ENCODE data around the gene ELAPOR1. TPM values are rescaled to one million over a fixed set of nuclear protein-coding genes. Genes with fewer than 3 reads are reported as not detected.

The ELAPOR1 gene, protein sequence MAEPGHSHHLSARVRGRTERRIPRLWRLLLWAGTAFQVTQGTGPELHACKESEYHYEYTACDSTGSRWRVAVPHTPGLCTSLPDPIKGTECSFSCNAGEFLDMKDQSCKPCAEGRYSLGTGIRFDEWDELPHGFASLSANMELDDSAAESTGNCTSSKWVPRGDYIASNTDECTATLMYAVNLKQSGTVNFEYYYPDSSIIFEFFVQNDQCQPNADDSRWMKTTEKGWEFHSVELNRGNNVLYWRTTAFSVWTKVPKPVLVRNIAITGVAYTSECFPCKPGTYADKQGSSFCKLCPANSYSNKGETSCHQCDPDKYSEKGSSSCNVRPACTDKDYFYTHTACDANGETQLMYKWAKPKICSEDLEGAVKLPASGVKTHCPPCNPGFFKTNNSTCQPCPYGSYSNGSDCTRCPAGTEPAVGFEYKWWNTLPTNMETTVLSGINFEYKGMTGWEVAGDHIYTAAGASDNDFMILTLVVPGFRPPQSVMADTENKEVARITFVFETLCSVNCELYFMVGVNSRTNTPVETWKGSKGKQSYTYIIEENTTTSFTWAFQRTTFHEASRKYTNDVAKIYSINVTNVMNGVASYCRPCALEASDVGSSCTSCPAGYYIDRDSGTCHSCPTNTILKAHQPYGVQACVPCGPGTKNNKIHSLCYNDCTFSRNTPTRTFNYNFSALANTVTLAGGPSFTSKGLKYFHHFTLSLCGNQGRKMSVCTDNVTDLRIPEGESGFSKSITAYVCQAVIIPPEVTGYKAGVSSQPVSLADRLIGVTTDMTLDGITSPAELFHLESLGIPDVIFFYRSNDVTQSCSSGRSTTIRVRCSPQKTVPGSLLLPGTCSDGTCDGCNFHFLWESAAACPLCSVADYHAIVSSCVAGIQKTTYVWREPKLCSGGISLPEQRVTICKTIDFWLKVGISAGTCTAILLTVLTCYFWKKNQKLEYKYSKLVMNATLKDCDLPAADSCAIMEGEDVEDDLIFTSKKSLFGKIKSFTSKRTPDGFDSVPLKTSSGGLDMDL
- total RNA-seq, result 10 to 100 TPM in 1 of 2 donors, 1 to 10 TPM in 1; 5.7 to 15.0 TPM

DNA sequence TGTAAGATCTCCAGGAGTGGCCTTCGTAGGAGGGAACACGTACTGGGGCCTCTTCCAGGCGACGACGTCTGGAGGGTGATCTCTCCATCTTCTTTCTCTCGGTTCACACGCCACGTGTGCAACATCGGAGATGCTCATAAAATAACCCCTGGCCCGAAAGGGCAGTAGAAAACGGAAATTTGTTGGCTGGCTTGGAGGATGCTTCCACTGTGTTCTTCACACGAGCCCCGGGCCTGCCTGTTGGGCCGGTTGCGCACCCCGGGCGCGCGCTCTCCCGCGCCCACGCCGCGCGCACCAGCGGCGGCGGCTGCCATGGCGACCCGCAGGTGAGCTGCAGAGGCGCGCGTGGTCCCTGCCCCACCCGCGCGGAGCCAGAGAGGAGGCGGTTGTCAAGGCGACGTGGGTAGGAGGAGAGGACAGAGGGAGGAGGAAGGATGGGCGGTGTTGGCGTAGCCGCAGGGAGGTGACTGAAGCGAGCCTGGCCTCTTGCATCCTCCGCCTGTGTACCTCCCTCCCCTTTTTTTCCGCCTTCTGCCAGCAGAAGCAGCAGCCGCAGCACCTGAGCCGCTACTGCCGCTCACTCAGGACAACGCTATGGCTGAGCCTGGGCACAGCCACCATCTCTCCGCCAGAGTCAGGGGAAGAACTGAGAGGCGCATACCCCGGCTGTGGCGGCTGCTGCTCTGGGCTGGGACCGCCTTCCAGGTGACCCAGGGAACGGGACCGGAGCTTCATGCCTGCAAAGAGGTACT lies at the start of gene ELAPOR1:
Gene ELAPOR1, plus strand, starts transcription at position 526 of the 752 bp plus-strand sequence. Its CDS starts 69 bp downstream, at position 595.
- peak within 1 kb of the TSS; percentile 85 to 98 for H3K27ac Mint-ChIP-seq

DNA sequence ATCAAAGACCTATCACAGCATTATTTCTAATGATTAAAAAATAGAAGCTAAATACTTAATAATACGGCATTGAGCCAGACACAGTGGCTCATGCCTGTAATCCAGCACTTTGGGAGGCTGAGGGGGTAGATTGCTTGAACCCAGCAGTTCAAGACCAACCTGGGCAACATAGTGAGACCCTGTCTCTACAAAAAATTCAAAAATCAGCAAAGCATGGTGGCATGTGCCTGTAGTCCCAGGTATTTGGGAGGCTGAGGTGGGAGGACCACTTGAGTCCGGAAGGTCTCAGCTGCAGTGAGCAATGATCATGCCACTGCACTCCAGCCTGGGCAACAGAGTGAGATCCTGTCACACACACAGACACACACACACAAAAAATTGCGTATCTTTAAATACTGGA lies 48.8 kb upstream of the ELAPOR1 start:
- H3K9me3 Mint-ChIP-seq, result no peaks in the 10 kb centered on the region
- H3K36me3 Mint-ChIP-seq, result no peaks in the 10 kb centered on the region
- peak overlapping the region in 1 of 2 donors; percentile 0 for H3K27ac Mint-ChIP-seq
- DNase-seq (ENCODE audit: low spot score in 2 of 2), result no peak
- ATAC-seq, result no peak

More for the DNA sequence above, at the start of gene ELAPOR1:
- Mint-ChIP-seq H3K36me3 (peaks cover 0 to 6% of the 10 kb centered on the region in 2 donors), H3K9me3 (no peaks in the 10 kb centered on the region)
- peak; percentile 77 to 84 for DNase-seq (ENCODE audit: low spot score in 2 of 2)
- peak; percentile 83 to 84 for ATAC-seq

DNA sequence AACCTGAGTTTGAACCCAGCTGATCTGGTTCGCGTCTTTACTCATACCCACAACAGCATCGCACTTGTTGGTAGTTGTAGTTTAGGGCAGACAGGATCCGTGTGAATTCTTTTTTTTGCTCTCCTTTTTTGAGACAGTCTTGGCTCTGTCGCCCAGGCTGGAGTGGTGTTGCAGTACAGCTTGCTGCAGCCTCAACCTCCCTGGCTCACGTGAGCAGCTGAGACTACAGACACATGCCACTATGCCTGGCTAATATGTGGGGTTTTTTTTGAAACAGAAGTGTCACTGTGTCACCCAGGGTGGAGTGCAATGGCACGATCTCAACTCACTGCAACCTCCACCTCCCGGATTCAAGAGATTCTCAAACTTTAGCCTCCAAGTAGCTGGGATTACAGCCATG lies 46.0 kb upstream of the ELAPOR1 start:
- H3K9me3 Mint-ChIP-seq, result no peaks in the 10 kb centered on the region
- H3K27ac Mint-ChIP-seq, result no peak overlapping the region
- H3K36me3 Mint-ChIP-seq, result no peaks in the 10 kb centered on the region
- ATAC-seq (no peak), DNase-seq (ENCODE audit: low spot score in 2 of 2) (no peak)

DNA sequence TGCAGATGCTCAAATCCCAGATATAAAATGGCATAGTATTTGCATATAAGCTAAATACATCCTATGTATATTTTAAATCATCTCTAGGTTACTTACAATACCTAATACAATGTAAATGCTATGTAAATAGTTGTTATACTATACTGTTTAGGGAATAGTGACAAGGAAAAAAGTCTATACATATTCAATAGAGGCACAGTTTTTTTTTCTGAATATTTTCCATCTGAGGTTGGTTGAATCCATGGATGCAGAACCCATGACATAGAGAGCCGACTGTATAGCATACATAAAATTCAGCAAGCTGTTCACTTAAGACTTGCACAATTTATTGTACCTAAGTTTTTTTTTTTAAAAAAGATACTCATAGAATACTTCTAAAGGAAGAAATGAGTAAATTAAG lies 44.6 kb upstream of the ELAPOR1 start:
- ATAC-seq, result no peak
- Mint-ChIP-seq H3K27ac (no peak overlapping the region), H3K36me3 (no peaks in the 10 kb centered on the region), H3K9me3 (no peaks in the 10 kb centered on the region)
- no peak for DNase-seq (ENCODE audit: low spot score in 2 of 2)

DNA sequence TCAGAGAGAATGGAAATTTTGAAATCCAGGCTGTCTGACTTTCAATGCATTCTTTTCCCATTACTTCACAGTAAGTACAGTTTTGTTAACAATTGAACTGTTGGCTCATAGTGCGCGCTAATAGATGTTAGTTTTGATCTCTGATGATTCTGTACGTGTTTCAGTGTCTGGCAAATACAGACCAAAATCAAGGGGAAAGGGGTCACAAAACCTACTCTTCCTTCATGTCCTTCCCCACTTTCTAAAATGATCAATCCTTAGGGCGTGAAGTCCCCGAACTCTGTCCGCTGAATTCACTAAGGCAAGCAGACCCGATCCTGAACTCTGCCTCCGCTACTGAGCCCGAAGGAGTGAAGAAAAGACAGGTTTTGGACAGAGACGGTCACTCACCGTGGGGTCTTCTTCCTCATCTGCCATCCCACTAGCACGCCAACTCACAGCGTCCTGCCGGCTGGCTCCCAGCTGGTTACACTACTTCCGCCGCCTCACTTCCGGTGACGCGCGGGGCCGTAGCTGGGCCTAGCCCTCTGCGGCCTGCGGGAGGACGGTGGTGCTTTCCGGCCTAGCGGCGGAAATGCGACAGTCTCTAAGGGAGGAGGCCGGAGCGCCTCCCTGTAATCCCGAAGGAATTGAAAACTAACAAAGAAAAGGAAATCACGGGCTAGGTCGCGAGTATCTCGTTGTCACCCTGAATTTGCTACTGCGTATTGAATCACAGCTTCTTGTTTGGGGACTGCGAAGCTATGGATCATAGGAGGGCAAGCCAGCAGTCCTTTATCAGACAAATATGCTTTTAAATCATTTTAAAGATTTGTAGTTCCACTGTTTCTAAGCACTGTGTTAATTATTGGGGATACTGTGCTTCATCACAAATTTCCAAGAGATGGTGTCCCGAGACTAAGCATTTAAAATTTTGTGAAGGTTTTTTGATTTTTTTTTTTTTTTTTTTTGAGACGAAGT lies 38.1 kb upstream of the ELAPOR1 start, which contains the start of gene TAF13:
Gene TAF13, minus strand, starts transcription at position 473 of the 960 bp plus-strand sequence. Its CDS starts 56 bp downstream, at position 417.
- DNase-seq (ENCODE audit: low spot score in 2 of 2) (peak; percentile 86 to 94), ATAC-seq (peak; percentile 100)
- H3K27ac Mint-ChIP-seq, result peak within 1 kb of the TSS; percentile 92 to 98
- no peaks in the 10 kb centered on the region for H3K9me3 Mint-ChIP-seq
- peaks cover 6 to 8% of the 10 kb centered on the region in 2 donors for H3K36me3 Mint-ChIP-seq

DNA sequence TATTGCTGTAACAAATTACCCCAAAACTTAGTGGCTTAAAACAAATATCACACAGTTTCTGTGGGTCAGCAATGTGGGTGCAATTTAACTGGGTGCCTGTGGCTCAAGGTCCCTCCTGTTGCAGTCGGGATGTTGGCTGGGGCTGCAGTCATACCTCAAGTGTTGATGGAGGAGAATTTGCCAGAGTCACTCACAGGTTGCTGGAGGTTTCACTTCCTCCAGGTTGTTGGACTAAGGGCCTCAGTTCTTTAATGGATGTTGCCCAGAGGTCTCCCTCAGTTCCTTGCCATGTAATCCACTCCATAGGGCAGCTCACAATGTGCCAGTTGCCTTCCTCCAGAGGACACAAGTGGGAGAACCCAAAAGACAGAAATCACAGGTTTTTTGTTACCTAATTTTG lies 35.6 kb upstream of the ELAPOR1 start:
- no peak overlapping the region for H3K27ac Mint-ChIP-seq

DNA sequence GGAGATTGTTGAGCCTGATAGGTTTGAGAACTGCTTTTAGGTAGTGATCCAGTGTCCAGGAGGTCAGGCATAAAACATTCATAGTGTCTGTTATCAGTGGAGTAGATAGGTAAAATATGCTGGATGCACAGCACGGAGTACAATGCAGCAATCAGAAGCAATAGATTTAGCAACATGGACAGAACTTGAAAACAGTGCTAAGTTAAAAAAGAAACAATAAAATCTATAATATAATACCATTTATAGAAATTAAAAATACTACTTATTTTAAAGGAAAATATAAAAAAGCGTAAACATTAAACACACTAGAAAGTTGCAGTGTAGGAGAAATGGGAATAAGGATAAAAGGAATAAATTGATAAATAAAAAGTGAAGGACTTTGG lies 34.7 kb upstream of the ELAPOR1 start:
- Mint-ChIP-seq H3K9me3 (no peaks in the 10 kb centered on the region), H3K27ac (no peak overlapping the region), H3K36me3 (peaks cover 6 to 8% of the 10 kb centered on the region in 2 donors)
- ATAC-seq (no peak), DNase-seq (ENCODE audit: low spot score in 2 of 2) (no peak)

More for the DNA sequence above, 35.6 kb upstream of the ELAPOR1 start:
- Mint-ChIP-seq H3K9me3 (no peaks in the 10 kb centered on the region), H3K36me3 (peaks cover 6 to 8% of the 10 kb centered on the region in 2 donors)
- ATAC-seq (no peak), DNase-seq (ENCODE audit: low spot score in 2 of 2) (no peak)

DNA sequence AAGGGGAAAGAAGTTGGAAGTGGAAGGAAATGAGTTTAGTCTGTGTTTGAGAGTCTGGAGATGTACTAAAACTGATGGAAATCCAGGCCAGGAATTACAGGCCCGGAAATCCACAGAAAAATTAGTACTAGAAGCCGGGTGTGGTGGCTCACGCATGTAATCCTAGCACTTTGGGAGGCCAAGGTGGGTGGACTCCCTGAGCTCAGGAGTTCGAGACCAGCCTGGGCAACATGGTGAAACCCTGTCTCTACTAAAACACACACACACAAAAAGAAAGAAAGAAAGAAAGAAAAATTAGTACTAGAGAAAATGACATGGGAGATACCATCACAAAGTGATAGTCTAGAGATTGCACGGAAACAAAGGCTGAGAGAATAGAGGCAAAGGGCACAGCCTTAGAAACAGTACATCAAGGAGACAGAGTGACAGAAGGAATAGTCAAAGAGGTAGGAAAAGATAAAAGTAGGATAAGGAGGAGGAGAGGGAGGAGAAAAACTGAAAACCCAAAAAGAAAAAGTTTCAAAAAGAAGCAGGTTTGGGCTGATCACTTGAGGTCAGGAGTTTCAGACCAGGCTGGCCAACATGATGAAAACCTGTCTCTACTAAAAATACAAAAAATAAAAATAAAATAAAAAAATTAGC lies 33.4 kb upstream of the ELAPOR1 start:
- ATAC-seq, result no peak
- Mint-ChIP-seq H3K27ac (peak overlapping the region; percentile 21 to 66), H3K36me3 (peaks cover 5 to 6% of the 10 kb centered on the region in 2 donors), H3K9me3 (no peaks in the 10 kb centered on the region)
- no peak for DNase-seq (ENCODE audit: low spot score in 2 of 2)

DNA sequence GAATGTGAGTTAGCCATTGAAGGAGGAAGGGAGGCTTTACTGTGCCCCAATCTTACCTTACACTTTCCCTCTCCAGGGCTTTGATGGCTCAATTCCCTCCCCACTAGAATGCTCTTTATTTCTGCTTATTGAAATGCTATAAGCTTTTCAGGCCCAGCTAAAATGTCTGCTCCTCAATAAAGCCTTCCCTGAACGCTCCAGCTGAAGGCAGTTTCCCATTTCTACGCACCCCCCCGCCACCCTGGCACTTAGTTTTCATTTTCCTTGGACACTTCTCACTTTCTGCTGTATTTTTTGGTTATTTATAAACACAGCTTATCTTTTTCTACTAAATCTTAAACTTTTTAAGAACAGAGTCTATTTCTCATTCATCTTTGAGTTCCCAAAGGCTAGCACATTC lies 30.4 kb upstream of the ELAPOR1 start:
- Mint-ChIP-seq H3K36me3 (no peaks in the 10 kb centered on the region), H3K9me3 (no peaks in the 10 kb centered on the region), H3K27ac (peak overlapping the region in 1 of 2 donors; percentile 76)
- no peak for ATAC-seq
- no peak for DNase-seq (ENCODE audit: low spot score in 2 of 2)

DNA sequence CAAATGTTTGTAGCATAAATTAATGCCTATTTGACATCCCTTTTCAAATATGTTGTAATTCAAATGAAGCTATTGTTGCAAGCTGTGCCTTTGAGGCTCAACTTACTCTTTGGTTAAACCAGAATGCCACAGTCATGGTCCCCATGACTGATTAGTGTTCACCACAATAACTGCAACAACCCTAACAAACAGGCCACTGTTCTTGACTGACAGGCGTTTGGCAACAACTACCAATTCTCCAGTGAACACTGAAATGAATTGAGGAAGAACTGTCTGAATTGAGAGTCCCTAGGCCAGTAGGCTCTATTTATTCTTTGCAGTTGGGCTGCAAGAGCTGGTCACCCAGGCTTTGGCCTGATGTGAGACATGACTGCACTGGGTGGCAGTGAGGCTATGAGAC lies 30.0 kb upstream of the ELAPOR1 start:
- no peaks in the 10 kb centered on the region for H3K36me3 Mint-ChIP-seq
- H3K27ac Mint-ChIP-seq, result peak overlapping the region in 1 of 2 donors; percentile 76
- H3K9me3 Mint-ChIP-seq, result no peaks in the 10 kb centered on the region
- ATAC-seq (no peak), DNase-seq (ENCODE audit: low spot score in 2 of 2) (no peak)

DNA sequence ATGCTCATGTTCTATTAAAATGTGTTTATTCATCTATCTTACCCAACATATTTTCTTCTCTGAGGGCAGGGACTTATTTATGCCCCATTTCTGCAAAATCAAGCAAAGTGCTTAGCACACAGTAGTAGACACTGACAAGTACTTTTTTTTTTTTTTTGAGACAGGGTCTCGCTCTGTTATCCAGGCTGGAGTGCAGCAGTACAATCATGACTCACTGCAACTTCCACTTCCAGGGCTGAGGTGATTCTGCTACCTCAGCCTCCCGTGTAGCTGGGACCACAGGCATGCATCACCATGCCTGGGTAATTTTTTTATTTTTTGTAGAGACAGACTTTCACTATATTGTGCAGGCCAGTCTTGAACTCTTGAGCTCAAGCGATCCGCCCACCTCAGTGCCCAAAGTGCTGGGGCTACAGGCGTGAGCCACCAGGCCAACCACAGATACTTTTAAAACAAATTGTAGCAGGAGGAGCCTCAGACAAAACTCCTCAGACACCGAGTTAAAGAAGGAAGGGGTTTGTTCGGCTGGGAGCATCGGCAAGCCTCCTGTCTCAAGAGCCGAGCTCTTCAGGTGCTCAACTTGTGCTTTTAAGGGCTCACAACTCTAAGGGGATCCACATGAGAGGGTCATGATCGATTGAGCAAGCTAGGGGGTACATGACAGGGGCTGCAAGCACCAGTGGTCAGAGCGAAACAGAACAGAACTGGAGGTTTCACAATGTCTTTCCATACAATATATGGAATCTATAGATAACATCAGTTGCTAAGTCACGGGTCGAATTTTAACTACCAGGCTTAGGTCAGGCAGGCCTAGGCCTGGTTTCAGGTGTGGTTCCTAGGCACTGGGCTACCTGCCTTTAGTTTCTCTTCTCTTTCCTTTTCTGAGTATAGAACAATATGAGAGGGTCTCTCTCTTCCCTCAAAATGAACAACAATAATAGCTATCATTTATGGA lies 29.1 kb upstream of the ELAPOR1 start:
- ATAC-seq (peak; percentile 49 to 61), DNase-seq (ENCODE audit: low spot score in 2 of 2) (no peak)
- no peaks in the 10 kb centered on the region for H3K9me3 Mint-ChIP-seq
- peak overlapping the region in 1 of 2 donors; percentile 23 for H3K27ac Mint-ChIP-seq
- H3K36me3 Mint-ChIP-seq, result peaks cover 0 to 7% of the 10 kb centered on the region in 2 donors

DNA sequence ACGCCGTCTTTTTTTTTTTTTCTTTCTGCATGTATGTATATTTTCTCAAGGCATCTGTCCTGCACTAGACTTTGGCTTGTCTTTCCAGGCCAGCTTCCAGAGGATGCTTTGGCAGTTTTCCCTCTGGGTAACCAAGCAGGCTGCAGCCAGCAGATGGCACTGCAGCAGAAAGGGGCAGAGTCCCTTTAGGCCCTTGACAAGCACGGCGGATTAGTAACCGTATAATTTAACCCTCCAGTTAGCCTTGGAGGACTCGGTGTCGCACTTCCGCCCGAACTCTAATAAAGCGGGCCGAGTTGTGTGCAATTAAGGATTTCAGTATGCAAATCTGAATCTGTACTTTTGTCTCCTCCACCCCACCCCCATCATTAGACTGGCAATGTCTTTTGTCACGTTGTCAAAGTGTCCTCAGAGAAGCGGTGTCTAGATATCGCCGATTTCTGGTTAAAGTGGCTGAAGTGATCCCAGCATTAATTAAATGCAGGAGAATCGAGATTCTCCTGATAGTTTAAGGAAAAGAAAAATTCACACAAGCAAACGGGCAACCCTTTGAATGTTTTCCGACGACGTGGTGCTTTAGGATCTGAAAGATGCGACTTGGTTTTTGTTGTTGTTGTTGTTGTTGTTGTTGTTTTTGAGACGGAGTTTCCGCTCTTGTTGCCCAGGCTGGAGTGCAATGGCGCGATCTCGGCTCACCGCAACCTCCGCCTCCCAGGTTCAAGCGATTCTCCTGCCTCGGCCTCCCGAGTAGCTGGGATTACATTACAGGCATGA lies 24.5 kb upstream of the ELAPOR1 start:
- no peak for ATAC-seq
- Mint-ChIP-seq H3K36me3 (peaks cover 18 to 22% of the 10 kb centered on the region in 2 donors), H3K27ac (peak overlapping the region in 1 of 2 donors; percentile 97), H3K9me3 (no peaks in the 10 kb centered on the region)
- DNase-seq (ENCODE audit: low spot score in 2 of 2), result peak in 1 of 2 donors; percentile 60
